ENCODE results near the gene TLR2.

DNA sequence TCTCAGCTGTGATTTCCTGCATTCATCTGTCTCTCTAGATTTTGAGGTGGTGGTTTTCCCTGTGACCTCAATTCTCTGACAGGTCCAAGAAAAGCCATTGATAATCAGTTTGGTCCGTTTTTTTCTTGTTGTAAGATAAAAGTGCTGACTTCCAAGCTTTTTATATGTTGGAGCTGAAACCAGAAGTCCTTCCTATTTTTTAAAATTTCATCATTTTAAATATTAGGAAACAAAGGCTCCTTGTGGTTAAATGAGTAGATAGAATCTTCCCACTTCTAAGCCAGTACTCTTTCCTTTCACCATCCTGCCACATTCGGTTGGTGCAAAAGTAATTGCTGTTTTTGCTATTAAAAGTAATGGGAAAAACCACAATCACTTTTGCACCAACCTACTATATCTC lies 57.5 kb downstream of the TLR2 start:
- TF ChIP-seq, protein P1, sequence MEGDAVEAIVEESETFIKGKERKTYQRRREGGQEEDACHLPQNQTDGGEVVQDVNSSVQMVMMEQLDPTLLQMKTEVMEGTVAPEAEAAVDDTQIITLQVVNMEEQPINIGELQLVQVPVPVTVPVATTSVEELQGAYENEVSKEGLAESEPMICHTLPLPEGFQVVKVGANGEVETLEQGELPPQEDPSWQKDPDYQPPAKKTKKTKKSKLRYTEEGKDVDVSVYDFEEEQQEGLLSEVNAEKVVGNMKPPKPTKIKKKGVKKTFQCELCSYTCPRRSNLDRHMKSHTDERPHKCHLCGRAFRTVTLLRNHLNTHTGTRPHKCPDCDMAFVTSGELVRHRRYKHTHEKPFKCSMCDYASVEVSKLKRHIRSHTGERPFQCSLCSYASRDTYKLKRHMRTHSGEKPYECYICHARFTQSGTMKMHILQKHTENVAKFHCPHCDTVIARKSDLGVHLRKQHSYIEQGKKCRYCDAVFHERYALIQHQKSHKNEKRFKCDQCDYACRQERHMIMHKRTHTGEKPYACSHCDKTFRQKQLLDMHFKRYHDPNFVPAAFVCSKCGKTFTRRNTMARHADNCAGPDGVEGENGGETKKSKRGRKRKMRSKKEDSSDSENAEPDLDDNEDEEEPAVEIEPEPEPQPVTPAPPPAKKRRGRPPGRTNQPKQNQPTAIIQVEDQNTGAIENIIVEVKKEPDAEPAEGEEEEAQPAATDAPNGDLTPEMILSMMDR (IDR thresholded peaks at IDR 0.05; ENCODE audit: low read length): no peak
- no peak for TF ChIP-seq EZH2 (IDR thresholded peaks at IDR 0.05; ENCODE audit: borderline replicate concordance, low read length)
